Activated CD8-positive, alpha-beta memory T cell treated with anti-CD3 and anti-CD28 coated beads for 36 hours (primary cell): ENCODE measurements around the gene TEAD1. TPM values are rescaled to one million over a fixed set of nuclear protein-coding genes. Genes with fewer than 3 reads are reported as not detected.

Experiments
- CTCF ChIA-PET: fragments of 350-600 bp; sonication (Branson Sonifier 250); formaldehyde crosslinking; loops from one replicate; lab custom pipeline; 2021; ENCODE audit warnings: antibody characterized with exemption; lab: Charles Lee
- POLR2A ChIA-PET: fragments of 350-600 bp; sonication (Branson Sonifier 250); formaldehyde crosslinking; loops from one replicate; lab custom pipeline; 2021; ENCODE audit warnings: antibody characterized with exemption; lab: Charles Lee
- total RNA-seq, 2 experiments: library from RNA; stranded (reverse); gene quantifications; one replicate each; pipeline ENCODE4 v1.2.3, GENCODE V29; 2021

The TEAD1 gene
- total RNA-seq, 2 experiments from 2014 or later, result 0.46 to 0.59 TPM

DNA sequence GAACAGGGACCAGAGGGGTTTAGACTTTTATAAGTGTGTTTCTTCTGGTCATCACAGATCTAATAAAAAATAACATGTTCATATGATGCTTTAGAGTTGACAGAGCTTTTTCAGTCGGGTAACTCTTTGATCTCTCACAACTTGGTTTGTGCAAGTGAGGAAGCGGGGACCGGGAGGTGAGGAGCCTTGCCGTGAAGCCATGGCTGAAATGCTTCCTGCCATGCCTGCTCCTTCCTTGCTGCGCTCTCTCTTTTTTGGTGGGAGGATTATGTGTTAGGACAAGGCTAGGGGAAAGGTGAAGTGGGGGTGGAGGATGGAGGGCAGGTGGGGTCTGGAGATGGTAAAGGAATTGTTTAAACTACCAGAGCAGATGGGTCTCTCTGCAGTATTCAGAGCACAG, 23.8 kb downstream of the TEAD1 start:
- ChIA-PET POLR2A (no interaction called here), CTCF (no interaction called here)

DNA sequence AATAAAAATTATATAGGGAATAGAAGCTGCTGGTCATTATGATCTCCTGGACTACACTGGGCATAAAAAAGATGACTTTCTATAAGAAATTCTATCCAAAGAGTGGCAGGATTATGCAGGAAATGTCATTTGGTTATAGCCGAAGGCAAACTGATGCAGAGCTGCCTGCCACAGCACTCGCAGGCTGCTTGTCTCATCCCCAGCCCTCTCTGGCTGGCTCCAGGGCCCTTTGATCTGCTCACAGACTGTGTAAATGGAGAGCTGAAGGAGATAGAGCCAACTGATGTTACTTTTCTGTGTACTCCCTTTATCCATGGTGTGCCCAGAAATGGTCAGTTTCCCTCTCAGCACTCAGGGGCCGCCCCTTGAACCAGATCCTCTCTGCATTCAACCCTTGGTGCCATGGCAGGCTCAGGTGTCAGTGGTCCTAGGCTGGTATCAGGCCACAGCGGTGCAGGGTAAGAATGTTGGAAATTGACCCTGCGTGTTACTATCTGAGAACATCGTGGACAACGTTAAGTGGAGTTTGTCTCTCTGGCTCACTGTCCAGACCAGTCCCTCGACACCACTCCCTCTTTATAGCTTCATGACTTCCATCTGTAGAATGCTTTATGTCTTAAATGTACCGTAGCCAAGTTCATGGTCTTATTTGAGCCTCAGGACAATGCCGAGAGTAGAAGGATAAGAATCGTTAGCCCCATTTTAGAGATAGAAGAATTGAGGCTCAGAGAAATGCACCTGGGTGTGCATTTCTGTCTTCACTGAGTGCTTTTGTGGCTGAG, 27.8 kb downstream of the TEAD1 start:
- CTCF ChIA-PET, result no interaction called here
- POLR2A ChIA-PET, result no interaction called here

DNA sequence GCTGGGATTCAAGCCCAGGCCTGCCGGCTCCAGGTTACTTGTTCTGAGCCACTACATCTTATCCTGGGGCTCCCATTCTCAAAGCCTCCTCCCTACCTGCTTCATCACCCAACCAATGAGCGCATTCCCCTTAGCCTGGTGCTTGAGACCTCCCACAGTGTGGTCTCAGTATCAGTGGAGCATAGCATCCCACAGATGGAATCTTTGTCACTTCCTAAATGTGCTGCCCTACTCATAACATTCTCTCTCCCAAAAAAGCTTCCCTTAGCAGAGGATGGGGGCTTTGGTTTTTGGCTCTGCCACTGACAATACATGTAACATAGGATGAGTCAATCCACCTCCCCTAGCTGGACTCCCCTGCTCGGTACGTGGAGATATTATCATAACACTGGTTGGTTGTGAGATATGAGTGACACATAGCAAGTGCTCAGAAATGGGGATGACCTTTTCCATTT, 28.8 kb downstream of the TEAD1 start:
- ChIA-PET CTCF (no interaction called here), POLR2A (no interaction called here)

DNA sequence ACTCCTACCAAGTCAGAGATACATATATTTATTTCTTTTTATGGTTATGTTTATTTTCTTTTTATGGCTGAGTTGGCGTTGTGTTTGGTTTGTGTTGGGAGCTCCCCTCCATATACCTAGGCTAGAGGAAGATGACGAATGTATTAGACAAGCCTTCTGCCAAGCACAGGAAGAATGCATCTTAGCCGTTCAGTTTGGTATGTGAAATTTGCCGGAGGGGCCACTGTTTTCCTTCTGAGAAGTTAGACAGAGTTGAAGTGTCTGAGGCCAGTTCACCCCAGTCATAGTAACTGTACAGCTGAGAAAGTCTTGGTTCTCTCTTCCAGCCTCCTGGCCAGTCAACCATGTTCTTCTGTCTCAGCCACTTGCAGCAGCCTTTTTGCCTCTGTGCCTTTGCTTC, 29.8 kb downstream of the TEAD1 start:
- ChIA-PET CTCF (no interaction called here), POLR2A (no interaction called here)

DNA sequence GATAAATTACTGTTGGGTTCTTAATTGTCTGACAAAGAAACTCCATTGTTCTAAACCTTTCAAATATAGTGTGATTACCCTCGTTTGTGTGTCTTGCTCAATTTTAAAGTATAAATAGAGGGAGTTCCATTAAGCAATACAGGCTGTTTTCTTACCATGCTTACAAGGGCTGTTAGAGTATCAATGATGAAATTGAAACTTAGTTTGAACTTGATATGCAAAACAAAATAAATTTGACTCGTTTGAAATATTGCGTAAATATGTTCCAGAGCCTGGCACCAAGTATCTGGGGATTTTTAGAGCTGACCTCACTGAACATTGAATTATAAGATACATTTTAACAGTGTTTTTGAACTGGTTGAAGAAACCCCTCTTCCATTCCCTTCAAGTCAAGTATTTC, 31.7 kb downstream of the TEAD1 start:
- ChIA-PET CTCF (no interaction called here), POLR2A (no interaction called here)

DNA sequence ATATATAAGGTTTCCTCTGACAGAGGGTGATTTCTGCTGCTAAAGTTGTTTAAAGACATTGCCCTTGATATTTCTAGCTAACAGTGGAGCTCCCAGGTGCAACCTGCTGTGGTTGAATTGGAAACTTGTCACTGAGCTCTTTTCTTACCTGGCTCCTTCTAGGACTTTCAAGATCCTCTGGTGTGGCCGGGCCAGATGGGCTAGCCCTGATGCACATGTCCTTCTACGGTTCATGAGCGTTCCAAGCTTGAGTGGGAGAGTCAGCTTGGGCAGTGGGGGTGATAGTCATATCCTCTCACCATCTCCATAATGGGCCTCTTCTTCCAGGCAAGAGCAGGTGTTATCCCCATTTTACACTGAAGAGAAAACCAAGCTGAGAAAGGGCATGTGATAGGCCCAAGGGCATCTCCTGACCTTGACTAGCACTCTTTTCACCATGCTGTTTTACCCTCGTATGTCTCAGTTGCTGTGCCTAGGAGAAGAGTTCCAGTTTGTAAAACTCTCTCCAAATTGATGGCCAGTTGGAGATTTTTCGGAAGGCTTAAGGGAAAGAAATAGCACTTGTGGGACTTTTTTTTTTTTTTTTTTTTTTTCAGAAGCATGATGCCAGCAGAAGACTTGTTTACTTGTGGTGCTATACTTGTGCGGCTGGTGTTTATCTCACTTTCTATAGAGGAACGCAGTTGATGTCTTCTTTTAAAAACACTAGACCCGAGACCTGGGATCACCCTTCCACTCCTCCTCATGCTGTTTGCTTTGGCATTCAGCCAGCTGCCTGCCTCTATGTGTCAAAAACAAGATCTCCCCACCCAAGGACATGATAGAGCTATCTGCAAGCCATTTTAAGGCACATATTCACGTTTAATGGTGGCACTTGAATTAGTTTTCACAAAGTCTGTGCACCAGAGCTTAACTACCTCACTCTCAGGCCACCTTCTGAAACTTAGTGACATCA, 32.6 kb downstream of the TEAD1 start:
- ChIA-PET CTCF (no interaction called here), POLR2A (no interaction called here)

DNA sequence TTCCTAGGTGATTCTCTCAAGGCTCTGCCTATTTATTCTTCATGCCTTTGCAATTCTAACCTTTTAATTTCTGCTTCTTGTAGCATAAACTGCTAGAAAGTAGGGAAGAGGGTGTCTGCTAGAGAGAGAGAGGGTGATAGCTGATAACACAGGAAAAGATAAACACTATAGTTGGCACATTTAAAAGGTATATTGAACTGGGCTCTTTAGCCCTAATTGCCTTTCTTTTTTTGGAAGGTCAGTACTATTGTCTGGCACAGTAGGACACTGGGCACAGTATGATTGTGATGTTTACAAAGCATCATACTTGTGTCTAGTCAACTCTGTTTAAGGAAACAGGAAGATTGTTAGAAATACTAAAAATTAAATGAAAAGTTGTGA, 33.3 kb downstream of the TEAD1 start:
- CTCF ChIA-PET, result no interaction called here
- POLR2A ChIA-PET, result no interaction called here

DNA sequence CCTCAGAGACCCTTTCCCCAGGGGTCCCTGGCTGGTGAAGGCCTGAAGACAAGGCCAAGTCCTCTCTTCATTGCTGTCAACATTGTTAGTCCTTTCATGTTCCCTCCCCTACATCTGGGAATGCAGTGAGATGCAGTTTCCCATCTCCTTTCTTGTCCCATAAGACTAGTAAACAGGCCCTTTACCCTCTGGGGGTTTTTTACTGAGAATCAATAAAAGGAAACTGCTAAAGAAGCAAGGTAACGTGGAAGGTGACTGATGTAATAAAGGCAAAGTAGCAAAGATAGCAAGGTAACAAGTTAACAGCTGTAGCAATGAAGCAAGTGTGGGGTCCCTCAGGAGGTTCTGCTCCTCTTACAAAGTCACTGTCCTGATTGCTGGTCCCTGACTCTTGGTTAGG, 37.3 kb downstream of the TEAD1 start:
- ChIA-PET POLR2A (no interaction called here), CTCF (no interaction called here)

DNA sequence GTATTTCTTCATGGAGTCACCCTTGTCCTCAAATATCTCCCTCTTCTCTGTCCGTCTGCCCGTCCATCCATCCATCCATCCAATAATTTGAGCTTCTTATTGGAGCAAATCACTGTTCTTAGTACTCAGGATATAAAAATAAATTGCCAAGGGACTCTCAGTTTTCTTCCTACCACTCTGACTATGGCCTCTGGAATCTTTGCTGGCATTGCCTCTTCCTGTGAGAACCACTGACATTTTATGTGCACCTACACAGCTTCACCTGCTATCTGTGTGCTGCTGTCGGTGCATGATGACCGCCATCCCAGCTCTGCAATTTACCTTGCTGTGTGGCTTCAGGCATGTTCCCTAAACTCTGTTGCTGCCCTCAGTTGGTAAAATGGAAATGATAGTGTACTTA, 37.9 kb downstream of the TEAD1 start:
- POLR2A ChIA-PET, result no interaction called here
- CTCF ChIA-PET, result no interaction called here

DNA sequence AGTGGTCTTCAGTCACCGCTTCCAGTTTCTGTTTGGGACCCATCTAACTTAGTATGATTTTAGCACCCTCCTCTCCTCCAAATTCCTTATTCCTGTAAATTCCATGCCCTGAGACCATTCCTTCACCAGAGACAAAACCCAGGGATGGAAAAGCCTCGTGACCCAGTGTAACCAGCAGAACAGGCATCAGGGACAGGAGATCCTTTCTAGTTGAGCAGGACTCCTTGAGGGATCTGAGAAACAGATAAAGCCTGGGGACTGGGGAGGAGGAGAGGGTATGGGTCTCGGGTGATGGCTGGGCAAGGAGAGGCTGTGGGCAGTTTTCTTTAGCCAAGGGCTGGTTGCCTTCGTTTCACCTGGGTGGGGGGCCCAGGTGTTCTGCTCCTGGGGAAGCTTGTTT, 40.9 kb downstream of the TEAD1 start:
- ChIA-PET POLR2A (no interaction called here), CTCF (no interaction called here)

DNA sequence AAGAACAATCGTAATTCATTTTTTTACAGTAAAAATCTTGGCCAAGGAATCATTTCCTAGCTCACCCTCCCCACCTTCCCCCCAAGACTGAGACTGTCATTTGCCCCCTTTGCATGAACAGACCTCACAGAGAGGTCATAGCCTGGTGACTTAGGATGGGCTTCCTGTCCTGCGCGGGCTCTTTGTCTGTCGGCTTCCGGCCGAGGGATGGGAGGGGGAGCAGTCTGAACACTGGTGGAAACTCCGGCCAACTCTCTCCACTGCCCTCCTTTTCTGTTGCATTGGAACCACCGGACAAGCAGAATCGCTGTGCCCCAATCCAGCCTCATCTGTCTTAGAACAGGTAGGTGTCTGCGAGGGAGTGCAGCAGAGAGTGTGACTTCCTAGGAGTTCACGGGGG, 41.7 kb downstream of the TEAD1 start:
- POLR2A ChIA-PET, result no interaction called here
- CTCF ChIA-PET, result no interaction called here

DNA sequence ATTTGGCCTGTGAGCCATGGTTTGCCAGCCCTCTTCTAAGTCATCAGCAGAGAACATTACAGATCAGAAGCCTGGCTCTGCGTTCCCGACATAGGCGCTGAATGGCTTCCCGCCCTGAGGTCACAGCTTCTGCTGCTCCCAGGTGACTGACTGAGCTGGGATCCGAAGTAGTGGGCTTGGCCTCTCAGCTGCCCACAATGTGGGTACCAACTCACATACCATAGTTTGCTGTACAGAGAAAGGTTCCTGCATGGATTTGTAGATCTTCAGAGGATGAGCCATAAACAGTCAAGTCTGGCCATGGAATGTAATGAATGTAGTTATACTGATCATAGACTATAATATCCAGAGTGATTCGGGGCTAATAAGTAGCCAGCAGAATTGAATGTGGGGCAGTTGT, 42.6 kb downstream of the TEAD1 start:
- CTCF ChIA-PET, result no interaction called here
- POLR2A ChIA-PET, result no interaction called here

DNA sequence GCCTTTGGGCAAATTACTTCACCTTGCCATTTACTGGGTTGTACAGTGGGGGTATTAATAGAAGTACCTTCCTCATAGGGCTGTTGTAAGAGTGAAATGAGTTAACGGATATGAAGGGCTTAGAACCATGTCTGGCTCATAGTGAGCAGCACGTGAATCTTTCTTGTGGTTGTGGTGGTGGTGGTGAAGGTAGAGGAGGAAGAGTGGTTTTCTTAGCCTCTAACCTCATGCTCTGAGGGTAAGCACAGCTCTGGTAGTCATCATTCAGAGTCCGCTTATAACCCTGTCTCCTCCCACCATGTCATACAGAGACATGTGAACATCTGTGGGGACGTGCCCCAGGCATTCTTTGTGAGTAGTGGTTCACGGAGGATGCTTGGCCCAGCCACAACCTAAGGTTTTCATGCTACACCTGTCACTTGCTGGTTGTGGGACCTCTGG, 43.6 kb downstream of the TEAD1 start:
- CTCF ChIA-PET, result no interaction called here
- POLR2A ChIA-PET, result no interaction called here

DNA sequence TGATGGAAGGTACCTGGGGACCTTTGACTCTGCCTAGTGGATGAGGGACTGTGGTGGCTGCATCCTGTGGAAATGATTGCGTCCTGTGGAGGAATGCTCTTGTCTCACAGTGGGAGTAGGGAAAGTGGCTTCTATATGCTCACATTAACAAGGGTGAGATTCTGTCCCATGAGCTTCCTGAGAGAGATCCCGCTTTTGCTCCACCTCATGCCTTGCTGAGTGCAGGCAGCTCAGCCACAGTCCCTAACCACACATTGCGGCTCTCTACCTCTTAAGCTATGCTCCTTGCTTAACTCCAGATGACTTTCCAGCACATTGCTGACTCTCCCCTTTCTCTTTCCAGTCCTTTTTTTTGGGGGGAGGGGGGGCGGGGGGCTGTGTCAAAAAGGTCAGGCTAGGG, 45.0 kb downstream of the TEAD1 start:
- POLR2A ChIA-PET, result no interaction called here
- CTCF ChIA-PET, result interaction anchor here (0.7 kb wide), 1 partner anchor 9 kb away, joined by 5 read pairs; no protein-coding TSS in a partner anchor

DNA sequence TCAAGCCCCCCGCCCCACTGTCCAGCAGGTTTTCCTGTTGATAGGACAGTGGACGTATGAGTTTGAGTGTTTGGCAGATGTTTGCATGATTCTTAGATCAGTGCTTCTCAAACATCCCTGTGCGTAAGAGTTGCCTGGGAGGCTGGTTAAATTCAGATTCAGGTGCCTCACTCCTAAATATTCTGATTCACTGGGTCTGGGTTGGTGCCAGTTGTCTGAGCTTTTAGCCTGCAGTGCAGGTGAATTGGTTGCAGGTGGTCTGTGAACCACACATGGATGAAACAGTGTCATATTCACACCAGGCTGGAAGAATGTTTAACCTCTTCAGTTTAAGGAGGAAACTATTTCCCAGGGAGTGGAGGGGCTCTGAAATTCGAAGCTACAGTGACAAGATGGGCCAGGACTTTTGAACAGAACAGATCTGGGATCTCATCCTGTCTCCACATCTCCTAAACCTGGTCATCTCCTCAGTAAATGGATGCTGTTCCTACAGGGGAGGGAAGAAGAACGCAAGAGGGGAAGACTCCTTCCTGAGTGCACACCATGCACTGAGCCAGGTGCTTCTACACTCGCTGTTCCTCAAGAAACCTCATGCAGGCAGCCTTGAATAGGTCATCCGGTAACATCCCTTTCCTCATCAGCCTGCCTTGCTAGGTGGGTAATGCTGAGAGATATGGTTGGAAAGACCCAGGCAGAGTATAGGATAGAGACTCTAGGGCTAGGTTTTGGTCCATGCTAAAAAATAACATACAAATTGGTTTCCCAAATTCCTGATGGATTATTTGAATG, 47.8 kb downstream of the TEAD1 start:
- POLR2A ChIA-PET, result no interaction called here
- CTCF ChIA-PET, result no interaction called here

DNA sequence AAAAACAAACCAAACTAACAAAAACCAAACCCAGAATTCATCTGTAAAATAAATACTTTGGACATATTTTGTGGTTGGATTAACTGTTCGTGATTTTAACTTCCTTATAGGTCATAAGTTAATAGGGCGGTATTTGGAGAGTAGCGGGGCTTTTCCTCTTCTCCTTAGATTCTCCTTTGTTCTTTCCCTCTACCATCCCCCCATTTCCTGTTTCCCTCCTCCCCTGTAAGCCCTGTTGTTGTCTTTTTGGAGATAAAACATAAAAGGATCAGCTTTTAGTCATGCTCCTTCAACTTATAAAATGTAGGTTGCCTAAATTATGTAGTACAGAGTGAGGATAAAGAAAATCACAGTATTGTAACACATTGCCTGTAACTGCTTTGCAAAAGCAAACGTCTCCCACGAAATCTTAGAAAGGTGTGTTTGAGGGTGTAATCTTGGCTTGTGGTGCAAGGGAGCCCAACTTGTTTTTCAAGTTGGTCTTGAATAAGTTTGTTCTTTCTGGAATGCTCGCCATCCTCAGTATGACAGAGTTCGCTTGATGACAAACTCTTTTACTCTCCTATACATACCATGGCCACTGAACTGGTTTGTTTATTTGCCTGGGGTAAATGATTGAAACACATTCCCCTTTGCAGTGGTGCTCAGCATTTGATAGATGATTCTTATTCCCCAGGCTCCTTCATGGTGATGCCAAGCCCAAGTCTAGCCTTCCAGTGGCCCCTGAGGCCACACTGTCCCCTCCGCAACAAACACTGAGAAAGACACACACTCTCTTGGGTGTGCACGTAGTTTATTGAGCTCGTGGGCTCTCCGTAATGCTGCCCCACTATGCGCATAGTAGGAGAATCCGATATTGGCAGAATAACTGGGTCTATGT, 49.4 kb downstream of the TEAD1 start:
- CTCF ChIA-PET, result no interaction called here
- POLR2A ChIA-PET, result no interaction called here

DNA sequence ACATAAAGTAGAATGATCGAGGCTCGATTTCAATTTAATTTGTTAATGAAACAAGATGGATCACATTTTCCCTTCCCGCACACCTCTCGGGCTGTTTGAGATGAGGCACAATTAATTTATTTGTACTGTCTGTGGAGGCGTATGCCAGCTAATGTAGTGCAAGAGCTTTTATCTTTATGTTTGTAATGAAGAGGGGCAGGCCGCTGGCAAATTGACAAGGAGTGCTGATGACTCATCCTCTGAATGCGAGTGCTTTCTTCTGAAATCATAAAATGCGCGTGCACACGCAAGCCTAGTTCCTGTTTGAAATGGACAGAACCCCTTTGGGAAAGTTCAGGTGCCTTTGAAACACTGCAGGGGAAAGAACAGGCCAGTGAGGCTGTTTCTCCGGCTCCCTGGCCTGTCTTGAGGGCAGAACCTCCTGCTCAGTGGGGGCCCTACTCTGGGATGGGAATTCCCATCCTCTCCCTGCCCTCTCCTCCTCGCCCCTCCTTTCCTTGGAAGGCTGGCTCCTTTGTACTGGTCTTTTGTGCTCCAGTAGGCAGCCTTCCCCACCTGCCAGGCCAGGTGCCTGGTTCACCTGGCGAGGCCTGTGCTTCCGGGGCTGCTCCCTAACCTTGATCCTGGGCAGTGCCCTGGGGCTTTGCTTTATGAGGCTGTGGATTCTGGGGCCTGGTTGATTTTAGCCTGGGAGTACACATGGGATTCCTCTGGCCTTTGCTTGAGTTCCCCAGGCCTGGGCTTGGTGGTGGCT, 50.3 kb downstream of the TEAD1 start:
- POLR2A ChIA-PET, result no interaction called here
- CTCF ChIA-PET, result no interaction called here
